Measurements from ENCODE around the gene SLC30A7.

DNA sequence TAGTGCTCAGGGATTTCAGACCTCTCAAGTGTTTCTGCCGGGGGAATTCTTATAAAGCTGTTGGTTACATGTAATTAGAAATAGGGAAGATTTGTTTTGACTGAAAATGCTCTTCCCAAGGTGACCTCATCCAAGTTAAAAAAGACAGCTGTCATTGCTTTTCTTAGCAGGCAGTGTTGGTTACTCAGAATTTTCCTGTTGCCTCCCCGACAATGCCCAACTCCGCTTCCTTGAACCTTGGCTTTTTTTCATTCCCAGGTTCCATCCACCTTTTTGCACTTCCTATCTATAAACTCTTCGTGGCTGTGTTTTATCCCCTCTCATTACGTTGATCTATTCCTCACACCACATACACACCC is 130.5 kb downstream of the SLC30A7 start:
- TF ChIP-seq, protein P1, sequence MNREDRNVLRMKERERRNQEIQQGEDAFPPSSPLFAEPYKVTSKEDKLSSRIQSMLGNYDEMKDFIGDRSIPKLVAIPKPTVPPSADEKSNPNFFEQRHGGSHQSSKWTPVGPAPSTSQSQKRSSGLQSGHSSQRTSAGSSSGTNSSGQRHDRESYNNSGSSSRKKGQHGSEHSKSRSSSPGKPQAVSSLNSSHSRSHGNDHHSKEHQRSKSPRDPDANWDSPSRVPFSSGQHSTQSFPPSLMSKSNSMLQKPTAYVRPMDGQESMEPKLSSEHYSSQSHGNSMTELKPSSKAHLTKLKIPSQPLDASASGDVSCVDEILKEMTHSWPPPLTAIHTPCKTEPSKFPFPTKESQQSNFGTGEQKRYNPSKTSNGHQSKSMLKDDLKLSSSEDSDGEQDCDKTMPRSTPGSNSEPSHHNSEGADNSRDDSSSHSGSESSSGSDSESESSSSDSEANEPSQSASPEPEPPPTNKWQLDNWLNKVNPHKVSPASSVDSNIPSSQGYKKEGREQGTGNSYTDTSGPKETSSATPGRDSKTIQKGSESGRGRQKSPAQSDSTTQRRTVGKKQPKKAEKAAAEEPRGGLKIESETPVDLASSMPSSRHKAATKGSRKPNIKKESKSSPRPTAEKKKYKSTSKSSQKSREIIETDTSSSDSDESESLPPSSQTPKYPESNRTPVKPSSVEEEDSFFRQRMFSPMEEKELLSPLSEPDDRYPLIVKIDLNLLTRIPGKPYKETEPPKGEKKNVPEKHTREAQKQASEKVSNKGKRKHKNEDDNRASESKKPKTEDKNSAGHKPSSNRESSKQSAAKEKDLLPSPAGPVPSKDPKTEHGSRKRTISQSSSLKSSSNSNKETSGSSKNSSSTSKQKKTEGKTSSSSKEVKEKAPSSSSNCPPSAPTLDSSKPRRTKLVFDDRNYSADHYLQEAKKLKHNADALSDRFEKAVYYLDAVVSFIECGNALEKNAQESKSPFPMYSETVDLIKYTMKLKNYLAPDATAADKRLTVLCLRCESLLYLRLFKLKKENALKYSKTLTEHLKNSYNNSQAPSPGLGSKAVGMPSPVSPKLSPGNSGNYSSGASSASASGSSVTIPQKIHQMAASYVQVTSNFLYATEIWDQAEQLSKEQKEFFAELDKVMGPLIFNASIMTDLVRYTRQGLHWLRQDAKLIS (CRISPR knock-in tag; IDR thresholded peaks at IDR 0.05), result no peak
- TF ChIP-seq, protein P2, sequence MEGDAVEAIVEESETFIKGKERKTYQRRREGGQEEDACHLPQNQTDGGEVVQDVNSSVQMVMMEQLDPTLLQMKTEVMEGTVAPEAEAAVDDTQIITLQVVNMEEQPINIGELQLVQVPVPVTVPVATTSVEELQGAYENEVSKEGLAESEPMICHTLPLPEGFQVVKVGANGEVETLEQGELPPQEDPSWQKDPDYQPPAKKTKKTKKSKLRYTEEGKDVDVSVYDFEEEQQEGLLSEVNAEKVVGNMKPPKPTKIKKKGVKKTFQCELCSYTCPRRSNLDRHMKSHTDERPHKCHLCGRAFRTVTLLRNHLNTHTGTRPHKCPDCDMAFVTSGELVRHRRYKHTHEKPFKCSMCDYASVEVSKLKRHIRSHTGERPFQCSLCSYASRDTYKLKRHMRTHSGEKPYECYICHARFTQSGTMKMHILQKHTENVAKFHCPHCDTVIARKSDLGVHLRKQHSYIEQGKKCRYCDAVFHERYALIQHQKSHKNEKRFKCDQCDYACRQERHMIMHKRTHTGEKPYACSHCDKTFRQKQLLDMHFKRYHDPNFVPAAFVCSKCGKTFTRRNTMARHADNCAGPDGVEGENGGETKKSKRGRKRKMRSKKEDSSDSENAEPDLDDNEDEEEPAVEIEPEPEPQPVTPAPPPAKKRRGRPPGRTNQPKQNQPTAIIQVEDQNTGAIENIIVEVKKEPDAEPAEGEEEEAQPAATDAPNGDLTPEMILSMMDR (CRISPR knock-in tag; IDR thresholded peaks at IDR 0.05), result no peak
- TF ChIP-seq BHLHE40 (IDR thresholded peaks at IDR 0.05; ENCODE audit: low read length), result no peak
- no peak for TF ChIP-seq ZBTB1 (CRISPR knock-in tag; IDR thresholded peaks at IDR 0.05; ENCODE audit: borderline replicate concordance)
- no peak for TF ChIP-seq ZFX (CRISPR knock-in tag; IDR thresholded peaks at IDR 0.05; ENCODE audit: low read depth)
- no peak for TF ChIP-seq HNRNPUL1 (IDR thresholded peaks at IDR 0.05; ENCODE audit: low read depth, low read length)
- TF ChIP-seq ZNF607 (CRISPR knock-in tag; IDR thresholded peaks at IDR 0.05; ENCODE audit: borderline replicate concordance), result no peak
- TF ChIP-seq, protein P3, sequence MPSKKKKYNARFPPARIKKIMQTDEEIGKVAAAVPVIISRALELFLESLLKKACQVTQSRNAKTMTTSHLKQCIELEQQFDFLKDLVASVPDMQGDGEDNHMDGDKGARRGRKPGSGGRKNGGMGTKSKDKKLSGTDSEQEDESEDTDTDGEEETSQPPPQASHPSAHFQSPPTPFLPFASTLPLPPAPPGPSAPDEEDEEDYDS (CRISPR knock-in tag; IDR thresholded peaks at IDR 0.05), result no peak
- no peak for TF ChIP-seq ETV5 (CRISPR knock-in tag; IDR thresholded peaks at IDR 0.05; ENCODE audit: borderline replicate concordance)
